ENCODE measurements around the gene BABAM2.
"Not testable (repeated sequence)": the region's sequence is repeated elsewhere in the genome, so short reads cannot be mapped to it uniquely, and the experiment has no call there.

Gene BABAM2

DNA sequence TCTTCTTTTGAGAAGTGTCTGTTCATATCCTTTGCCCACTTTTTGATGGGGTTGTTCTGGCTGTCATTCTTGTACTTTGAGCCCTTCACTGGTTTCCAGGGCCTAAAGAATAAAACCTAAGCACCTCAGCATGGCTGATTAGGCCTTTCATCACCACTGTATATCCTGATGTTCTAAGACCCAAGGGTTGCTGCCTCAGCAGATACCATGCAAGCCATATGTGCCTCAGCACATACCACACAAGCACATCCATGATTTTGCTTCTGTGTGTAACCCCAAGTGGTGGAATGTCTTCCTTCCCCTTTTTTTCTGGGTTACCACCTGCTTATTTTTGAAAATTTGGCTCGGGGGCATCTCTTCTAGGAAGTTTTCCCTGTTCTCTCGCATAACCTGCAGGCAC is 11.7 kb upstream of the BABAM2 start:
- DNase-seq (ENCODE audit: low read depth in 2 of 2): no peak

DNA sequence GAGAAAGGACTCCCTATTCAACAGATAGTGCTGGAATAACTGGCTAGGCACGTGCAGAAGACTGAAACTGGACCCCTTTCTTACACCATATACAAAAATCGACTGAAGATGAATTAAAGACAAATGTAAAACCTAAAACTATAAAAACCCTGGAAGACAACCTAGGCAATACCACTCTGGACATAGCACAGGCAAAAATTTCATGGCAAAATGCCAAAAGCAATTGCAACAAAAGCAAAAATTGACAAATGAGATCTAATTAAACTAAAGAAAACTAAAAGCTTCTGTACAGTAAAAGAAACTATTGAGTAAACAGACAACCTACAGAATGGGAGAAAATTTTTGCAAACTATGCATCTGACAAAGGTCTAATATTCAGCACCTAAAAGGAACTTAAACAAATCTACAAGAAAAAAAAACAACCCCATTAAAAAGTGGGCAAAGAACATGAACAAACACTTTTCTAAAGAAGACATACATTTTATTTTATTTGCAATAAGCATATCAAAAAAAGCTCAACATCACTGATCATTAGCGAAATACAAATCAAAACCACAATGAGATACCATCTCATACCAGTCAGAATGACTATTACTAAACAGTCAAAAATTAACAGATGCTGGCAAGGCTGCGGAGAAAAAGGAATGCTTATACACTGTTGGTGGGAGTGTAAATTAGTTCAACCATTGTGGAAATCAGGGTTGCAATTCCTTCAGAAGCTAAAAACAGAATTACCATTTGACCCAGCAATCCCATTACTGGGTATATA is 8.5 kb upstream of the BABAM2 start:
- not testable (repeated sequence) for DNase-seq (ENCODE audit: low read depth in 2 of 2)

DNA sequence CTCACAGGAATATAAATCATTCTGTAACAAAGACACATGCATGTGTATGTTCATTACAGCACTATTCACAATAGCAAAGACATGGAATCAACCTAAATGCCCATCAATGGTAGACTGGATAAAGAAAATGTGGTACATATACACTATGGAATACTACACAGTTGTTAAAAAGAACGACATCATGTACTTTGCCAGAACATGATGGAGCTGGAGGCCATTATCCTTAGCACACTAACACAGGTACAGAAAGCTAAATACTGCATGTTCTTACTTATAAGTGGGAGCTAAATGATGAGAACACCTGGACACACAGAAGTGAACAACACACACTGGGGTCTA is 8.0 kb upstream of the BABAM2 start:
- DNase-seq (ENCODE audit: low read depth in 2 of 2): not testable (repeated sequence)

DNA sequence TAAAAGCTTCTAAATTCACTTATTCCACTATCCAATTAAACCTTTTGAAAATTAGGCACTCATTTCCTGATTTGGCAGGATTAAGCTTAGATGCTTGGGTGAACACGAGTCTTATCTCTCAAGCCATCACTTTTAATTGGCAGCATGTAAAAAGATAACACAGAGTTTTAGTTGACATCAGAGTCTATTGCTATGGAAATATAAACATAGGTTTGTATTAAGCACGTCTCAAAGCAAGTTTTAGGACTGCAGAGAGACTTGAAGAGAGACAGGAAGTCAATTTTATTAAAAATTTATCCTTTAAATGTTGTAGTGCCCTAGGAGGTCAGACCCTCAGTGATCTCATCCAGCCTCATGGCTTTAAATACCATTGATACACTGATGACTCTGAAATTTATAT is 5.9 kb upstream of the BABAM2 start:
- DNase-seq (ENCODE audit: low read depth in 2 of 2): no peak

DNA sequence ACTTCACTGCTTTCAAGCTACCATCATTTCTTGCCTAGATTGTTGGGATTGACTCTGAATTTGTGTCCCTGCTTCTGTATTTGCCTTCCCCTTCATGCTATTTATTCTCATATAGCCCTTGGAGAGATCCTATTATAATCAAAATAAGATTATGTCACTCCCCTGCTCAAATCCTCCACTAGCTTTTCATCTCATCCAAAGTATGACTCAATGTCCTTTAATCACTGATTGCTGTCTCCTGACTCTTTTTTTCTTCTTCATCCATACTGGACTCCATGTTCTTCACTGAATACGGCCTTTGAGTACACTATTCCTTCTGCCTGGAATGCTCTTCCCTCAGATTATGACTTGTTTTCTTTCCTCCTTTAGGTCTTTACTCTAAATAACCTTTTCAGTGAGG is 5.3 kb upstream of the BABAM2 start:
- DNase-seq (ENCODE audit: low read depth in 2 of 2): no peak

DNA sequence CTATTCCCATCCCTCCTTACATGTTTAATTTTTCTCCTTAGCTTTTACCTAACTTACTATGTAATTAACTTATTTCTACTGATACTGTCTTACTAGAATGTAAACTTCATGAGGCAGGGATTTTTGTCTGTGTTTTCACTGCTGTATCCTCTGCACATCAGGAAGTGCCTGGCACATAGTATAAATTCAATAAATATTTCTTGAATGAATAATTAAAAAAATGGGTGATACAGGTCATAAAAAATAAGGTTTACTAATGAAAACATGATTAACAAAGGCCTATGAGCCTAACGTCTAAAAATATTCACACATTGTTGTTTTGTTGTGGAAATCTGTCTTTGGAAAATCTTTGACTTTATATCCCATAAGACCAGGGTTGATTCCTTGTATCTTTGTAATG is 4.9 kb upstream of the BABAM2 start:
- DNase-seq (ENCODE audit: low read depth in 2 of 2): no peak

DNA sequence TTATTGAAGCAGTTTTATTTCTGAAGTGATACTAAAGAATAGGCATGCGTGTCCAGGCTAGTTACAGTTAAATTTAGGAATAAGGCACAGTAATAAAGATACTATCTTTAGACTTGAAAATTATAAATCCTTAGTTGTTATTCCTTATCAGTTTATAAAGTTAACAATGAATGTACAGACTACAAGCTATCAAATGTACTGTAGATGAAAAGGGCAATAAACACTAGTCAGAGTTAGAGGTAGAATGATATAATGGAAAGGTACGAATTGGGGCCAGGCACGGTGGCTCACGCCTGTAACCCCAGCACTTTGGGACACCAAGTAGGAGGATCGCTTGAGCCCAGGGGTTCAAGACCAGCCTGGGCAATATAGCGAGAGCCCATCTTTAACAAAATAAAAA is 4.2 kb upstream of the BABAM2 start:
- no peak for DNase-seq (ENCODE audit: low read depth in 2 of 2)

DNA sequence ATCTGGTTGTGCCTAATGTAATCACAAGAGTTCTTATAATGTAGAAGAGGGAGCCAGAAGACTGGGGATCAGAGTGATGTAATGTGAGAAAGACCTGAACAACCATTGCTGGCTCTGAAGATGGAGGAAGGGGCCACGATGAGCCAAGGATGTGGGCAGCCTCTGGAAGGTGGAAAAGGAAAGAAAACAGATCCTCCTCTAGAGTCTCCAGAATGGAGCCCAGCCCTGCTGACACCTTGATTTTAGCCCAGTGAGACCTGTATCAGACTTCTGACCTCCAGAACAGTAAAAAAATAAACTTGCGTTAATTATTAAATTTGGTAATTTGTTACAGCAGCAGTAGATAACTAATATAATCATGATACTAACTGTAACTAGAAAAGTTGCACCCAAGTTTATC is 3.4 kb upstream of the BABAM2 start:
- DNase-seq (ENCODE audit: low read depth in 2 of 2): no peak

DNA sequence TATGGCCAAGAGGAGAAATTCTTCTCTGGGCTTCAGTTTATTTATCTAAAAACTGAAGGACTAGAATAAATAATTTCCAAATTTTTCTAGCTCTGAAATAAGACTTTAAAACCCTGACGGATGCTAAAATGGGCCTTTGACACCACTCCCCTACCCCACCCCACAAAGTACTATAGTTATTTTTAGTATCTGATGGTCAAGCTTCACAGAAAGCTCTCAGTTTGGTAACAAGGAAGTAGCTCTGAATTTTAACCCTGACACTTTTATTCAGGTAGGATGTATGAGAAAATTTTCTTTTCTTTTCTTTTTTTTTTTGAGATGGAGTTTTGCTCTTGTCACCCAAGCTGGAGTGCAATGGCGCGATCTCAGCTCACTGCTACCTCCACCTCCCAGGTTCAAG is 2.7 kb upstream of the BABAM2 start:
- no peak for DNase-seq (ENCODE audit: low read depth in 2 of 2)

DNA sequence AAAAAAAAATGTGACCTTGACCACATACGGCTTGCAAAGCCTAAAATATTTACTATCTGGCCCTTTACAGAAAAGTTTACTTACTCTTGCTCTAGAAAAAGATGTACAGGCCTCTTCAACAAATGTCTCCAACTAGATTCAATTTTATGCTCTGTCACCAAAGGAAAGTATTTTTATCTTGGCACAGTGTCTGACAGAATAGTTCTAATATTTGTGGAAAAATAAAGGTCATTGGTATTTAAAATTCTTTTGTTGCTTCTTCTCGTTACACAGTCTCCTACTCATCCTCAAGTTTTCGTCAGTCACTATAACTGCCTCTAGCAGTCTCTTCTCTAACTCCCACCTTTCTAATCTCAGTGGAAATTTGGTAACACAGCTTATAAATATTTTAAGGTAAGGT is 1.7 kb upstream of the BABAM2 start:
- peak; percentile 31 to 49 for DNase-seq (ENCODE audit: low read depth in 2 of 2)

DNA sequence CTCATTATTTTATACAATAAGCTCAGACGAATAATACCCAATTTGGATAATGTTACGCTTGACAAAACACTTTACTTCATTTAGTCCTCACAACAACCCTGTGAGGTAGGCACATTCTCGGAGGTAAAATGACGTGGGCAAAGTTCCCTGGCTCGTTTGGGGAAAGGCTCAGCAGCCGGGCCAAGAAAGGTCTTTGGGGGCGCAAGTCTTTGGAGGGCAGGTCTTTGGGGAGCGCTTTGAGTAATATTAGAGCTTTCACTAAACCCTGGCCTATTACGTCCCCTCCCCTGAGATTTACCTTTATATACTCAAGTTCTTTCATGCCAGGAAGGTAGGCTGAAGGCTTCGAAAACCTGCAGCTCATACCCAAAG is 769 bp upstream of the BABAM2 start:
- no peak for DNase-seq (ENCODE audit: low read depth in 2 of 2)

DNA sequence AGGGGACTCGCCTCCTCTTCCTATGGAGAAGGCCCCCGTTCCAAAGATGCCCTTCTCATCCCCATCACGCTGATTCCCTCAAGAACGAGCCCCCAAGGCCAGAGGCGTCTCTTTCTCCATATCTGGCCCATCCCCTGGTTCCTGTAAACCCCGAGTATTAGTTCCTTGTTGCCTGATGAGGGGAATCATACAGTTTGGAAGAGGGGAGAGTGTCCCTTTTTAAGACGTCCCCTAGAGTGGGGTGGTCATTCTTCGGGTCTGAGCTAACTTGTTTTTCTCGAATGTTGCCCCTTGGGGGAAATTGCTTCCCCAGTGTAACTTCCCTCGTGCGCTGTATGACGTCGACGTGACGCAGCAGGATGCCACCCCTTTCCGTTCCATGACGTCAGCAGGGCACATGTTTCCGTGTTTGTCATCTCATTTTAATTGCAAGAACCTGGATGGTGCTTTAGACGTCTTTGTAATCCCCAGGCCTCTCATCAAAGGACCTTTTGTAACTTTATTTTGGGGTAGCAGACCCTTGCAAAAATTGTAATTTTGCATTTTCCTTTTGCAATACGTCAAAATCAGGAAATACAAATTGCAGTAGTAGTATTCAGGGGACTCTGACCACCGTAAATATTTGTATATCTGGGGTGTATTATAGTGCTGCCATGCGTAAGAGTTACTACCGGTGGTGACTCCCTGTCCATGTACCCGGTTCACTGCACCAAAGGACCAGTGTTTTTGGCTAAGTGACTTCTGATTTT is 569 bp downstream of the BABAM2 start:
- DNase-seq (ENCODE audit: low read depth in 2 of 2): peak; percentile 31 to 34

DNA sequence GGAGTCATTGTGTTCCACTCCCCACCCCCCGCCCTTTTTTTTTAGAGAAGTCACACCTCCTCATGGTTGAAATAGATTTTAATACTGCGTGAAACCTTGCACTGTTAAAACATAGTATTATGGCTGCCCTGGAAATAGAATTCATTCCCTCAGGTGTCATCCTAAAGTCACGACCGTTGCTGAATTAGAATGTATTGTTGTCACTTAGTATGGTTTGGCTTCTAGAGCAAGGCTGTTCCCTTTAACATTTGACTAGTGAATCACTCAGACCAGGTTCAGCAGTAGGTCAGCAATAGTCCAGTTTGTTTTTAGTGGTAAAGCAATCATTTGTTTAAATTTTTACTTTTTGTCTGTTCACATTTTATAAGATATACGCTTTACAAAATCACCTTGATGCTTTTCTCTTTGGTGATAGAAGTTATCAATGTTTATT is 1.2 kb downstream of the BABAM2 start:
- no peak for DNase-seq (ENCODE audit: low read depth in 2 of 2)

DNA sequence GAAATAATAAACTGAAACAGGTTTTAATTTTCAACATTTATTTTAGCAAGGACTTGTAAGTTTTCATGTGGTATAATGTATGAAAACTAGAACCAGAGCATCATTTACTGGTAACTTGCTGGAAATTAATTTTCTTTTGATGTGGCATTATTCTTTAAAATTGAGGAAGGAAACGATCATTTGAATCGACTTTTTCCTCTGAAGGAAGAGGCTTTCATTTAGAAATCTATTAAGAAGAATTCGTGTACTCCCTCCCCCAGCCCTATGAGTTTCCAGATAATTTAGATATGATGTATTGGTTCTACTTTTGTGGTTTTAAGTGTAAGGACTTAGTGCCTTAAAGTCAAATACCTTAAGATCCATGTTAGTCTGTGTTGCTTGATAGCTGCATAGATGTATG is 2.5 kb downstream of the BABAM2 start:
- DNase-seq (ENCODE audit: low read depth in 2 of 2): no peak

DNA sequence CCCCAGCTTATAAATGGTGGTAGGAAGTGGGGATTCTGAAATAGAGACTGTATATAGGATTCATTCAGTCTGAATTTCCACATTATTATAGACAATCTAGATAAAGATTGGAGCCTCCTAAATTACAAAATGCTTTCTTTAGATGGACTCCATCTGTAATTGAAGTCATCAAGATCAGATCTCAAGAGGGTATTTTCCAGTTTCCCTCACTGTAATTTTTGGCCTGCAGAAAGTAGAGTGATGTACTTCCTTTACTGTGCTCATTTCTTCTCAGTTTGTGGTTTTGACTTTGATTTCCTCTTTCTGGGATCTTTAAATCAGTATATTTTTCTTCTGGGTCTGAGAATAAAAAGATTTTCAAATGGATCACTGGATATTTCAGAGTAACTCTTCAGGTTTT is 7.2 kb downstream of the BABAM2 start:
- DNase-seq (ENCODE audit: low read depth in 2 of 2): no peak

DNA sequence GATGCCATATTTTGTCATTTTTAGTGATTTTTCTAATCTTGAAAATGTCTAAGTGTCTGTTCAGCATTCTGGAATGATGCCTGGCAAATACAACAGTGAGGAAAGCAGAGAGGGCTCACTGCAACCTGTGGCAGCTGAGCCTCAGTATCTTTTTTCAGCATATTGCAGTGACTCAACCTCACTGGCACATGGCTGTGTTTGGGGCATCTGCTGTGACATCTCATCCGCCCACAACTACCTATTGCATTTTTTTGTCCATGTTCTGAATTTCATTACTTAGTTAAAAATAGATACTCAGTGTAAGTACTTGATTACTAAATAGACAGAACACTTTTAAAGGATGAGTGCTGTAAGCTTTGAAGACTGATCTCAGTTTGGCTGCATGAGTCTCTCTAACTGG is 10.7 kb downstream of the BABAM2 start:
- no peak for DNase-seq (ENCODE audit: low read depth in 2 of 2)

DNA sequence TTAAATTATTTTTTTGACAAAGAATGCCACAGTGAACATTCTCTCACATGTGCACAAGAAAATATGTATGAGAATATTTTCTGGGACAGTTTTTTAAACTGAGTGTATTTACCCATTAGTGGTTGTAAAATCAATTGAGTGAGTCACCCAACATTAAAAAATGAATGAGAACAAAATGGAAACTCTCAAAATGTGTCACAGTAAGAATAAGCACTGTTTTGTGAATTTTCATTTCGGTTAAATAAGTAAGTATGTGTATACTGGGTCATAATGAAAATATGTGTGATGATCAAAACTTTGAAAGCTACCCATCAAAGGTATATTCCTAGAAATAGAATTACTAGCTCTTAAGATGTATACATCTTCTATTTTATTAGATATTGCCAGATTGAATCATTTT is 11.6 kb downstream of the BABAM2 start:
- DNase-seq (ENCODE audit: low read depth in 2 of 2): no peak

DNA sequence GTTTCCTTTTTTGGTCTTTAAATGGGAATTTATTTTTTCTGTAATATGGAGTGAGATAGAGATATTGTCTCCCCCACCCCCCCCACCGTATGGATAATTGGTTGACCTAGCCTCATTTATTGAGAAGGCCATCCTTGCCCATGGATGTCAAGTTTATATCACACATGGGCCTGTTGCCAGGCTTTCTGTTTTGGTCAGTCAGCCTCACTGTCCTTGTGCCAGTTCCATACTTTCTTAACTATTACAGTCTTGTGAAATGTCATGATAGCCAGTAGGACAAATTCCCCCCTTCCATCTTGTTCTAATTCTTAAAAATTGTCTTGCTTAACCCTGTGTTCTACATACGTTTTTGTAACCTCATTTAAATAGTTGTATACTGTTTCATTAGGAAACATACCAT is 12.5 kb downstream of the BABAM2 start:
- no peak for DNase-seq (ENCODE audit: low read depth in 2 of 2)

DNA sequence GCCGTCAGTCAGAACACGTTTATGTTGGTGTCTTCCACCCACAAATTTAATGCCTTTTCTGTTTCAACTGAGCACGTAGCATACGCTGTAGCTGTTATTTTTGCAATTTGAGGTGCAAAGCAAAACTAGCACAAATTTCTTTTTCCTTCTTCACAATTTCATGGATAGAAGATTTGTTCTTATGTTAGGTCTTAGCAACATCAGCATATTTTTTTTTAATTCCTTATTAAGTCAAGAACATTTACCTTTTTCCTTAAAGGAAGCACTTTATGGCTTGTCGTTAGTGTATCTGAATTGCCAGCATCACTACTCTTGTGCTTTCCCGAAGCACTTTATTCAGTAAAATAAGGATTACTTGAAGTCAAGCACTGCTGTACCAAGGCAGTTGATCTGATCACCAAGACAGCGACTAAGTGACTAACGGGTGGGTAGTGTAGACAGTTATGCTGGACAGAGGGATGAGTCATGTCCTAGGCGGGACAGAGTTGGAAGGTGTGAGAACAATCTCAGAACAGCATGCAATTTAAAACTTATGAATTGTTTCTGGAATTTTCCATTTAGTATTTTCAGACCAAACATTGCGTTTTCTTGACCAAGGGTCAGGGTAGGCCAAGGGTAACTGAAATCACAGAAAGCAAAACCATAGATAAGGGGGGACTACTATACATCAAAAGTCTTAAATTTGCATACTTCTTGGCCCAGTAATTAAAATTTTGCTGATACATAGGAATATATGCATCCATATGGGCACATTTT is 13.3 kb downstream of the BABAM2 start:
- no peak for DNase-seq (ENCODE audit: low read depth in 2 of 2)

DNA sequence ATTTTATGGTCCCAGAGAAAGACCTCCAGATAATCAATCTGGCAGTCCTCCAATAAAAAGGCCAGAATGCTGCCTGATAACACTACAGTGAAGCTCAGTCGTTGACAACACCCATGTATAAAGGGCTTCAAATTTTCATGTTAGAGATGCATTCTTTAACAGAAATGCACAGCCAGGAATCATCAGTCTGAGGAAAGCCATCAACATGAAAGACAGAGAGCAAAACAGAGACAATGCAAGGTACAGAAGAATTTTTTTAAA is 13.8 kb downstream of the BABAM2 start:
- no peak for DNase-seq (ENCODE audit: low read depth in 2 of 2)

DNA sequence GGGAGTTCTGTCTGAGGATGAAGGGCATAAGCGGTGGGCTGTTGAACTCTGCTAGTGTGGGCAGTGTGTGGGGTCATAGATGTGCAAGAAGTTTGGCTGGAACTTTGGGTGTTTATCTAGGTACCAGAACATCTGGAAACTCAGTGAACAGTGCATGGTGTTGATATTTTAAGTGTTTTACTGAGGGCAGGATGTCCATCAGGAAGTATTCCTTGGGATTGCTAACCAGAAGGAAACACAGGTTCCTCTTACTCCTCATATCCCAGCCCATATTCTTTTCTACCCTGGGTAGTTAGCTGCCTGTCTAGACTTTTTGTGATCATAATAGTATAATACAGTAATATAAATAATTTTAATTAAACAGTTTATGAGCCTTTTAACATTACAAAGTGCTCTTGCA is 15.5 kb downstream of the BABAM2 start:
- DNase-seq (ENCODE audit: low read depth in 2 of 2): no peak

DNA sequence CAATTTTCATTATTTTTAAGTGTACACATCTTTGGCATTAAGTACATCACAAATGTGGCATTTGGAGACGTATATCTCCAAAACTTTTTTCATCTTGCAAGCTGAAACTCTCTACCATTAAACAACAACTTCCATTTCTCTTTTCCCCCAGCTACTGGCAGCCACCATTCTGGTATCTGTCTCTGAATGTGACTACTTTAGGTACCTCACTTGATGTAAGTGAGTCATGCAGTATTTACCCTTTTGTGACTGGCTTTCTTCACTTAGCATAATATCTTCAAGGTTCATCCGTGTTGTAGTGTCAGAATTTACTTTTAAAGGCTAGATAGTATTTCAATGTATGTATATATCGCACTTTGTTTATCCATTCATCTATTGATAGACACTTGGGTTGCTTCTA is 17.0 kb downstream of the BABAM2 start:
- DNase-seq (ENCODE audit: low read depth in 2 of 2): no peak

DNA sequence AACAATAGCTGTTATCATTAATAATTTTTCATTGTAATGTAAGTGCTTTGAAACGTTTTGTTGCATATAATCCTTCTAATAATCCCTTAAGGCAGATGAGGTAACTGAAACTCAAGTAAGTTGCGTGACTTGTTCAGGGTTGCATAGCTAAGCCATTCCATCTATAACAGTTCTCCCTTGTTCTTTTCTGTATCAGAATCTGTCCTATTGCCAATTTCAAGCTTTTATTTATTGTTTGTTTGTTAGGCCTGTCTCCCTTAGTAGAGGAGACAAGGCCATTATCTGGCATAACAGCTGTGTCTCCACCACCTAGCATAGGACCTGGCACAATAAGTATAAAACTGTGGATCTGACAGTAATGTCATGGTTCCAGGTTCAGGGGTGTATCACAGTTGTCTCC is 19.4 kb downstream of the BABAM2 start:
- no peak for DNase-seq (ENCODE audit: low read depth in 2 of 2)
